Endothelial cell of umbilical vein (primary cell): ENCODE measurements around the gene ANKS1A. TPM values are rescaled to one million over a fixed set of nuclear protein-coding genes. Genes with fewer than 3 reads are reported as not detected.
A peak's percentile ranks its signal among the peaks of the same experiment; 100 is the strongest.

Source experiments
- BruUV-seq: library from RNA; stranded (reverse); fragments of 400-500 nt; replicated peaks from 2 replicates; lab custom pipeline; 2021; lab: Mats Ljungman, UMichigan
- CTCF ChIA-PET: fragments of 300-600, 350-600 bp; sonication (Branson Sonifier 250); formaldehyde crosslinking; loops from one replicate; lab custom pipeline; 2021; ENCODE audit warnings: antibody characterized with exemption, inconsistent platforms; lab: Charles Lee
- POLR2A ChIA-PET: fragments of 300-600, 350-600 bp; sonication (Branson Sonifier 250); formaldehyde crosslinking; loops from one replicate; lab custom pipeline; 2021; ENCODE audit warnings: antibody characterized with exemption, inconsistent platforms; lab: Charles Lee
- DNase-seq: peaks from one replicate; pipeline ENCODE4 v3.0.0-alpha.2; 2011; ENCODE audit warnings: low read depth, low spot score
- FAIRE-seq: peaks from 2 replicates; lab custom pipeline; 2011; peaks lifted over from hg19 to GRCh38; lab: Jason Lieb, UNC
- H2AFZ ChIP-seq: 2 replicates; pipeline ENCODE4 v1.6.0; 2012; ENCODE audit warnings: low read depth, low read length, control low read depth, inconsistent platforms
- H3K27ac ChIP-seq: 2 replicates; pipeline ENCODE4 v1.5.1; 2011; ENCODE audit warnings: low read depth, mild to moderate bottlenecking, control low read depth, low read length, moderate library complexity; ENCODE audit not compliant: insufficient read depth
- H3K27me3 ChIP-seq, 2 experiments: 2 replicates each; pipeline versions ENCODE4 v1.6.0 to v1.6.1; 2011; ENCODE audit warnings: low read length in 2 of 2, mixed read lengths in 1 of 2; ENCODE audit not compliant: control insufficient read depth in 2 of 2, insufficient read depth in 2 of 2
- H3K36me3 ChIP-seq, 2 experiments: 2 replicates in 1 of 2; 3 replicates in 1 of 2; pipeline ENCODE4 v1.5.1; 2011; ENCODE audit warnings: low read length in 2 of 2, mild to moderate bottlenecking in 1 of 2, moderate library complexity in 1 of 2; ENCODE audit not compliant: control insufficient read depth in 2 of 2, insufficient read depth in 2 of 2; ENCODE audit errors: extremely low read depth in 1 of 2
- H3K4me1 ChIP-seq: 3 replicates; pipeline ENCODE4 v1.5.1; 2011; ENCODE audit warnings: mild to moderate bottlenecking, low read length; ENCODE audit not compliant: control insufficient read depth, insufficient read depth; ENCODE audit errors: extremely low read depth
- H3K4me2 ChIP-seq: 2 replicates; pipeline ENCODE4 v1.6.1; 2011; ENCODE audit warnings: low read length, control low read depth, mixed read lengths; ENCODE audit not compliant: insufficient read depth
- H3K4me3 ChIP-seq, 3 experiments: fragments of 200-600 bp in 1 of 3; sonication (generic), shearing (Covaris generic) in 1 of 3; replicated peaks in 1 of 3; 2 replicates each; pipeline ENCODE4 v1.5.1; 2011 to 2016; ENCODE audit warnings: control low read depth in 3 of 3, low read length in 3 of 3, mild to moderate bottlenecking in 2 of 3, inconsistent platforms in 1 of 3, low read depth in 1 of 3, moderate library complexity in 1 of 3; ENCODE audit not compliant: insufficient read depth in 1 of 3
- H3K79me2 ChIP-seq: 2 replicates; pipeline ENCODE4 v1.6.0; 2012; ENCODE audit warnings: low read length, inconsistent platforms; ENCODE audit not compliant: control insufficient read depth, insufficient read depth
- H3K9ac ChIP-seq: replicated peaks from 2 replicates; pipeline ENCODE3; 2011; ENCODE audit warnings: low read length, control low read depth; ENCODE audit not compliant: insufficient read depth; ENCODE audit errors: extremely low read depth
- H3K9me1 ChIP-seq: replicated peaks from 3 replicates; pipeline ENCODE4 v1.6.0; 2011; ENCODE audit warnings: mild to moderate bottlenecking, low read length; ENCODE audit not compliant: control insufficient read depth, insufficient read depth; ENCODE audit errors: extremely low read depth
- H3K9me3 ChIP-seq: replicated peaks from 2 replicates; pipeline ENCODE4 v1.5.1; 2012; ENCODE audit warnings: low read length, inconsistent platforms; ENCODE audit not compliant: control insufficient read depth, insufficient read depth
- H4K20me1 ChIP-seq: replicated peaks from 2 replicates; pipeline ENCODE3; 2011; ENCODE audit warnings: mild to moderate bottlenecking, low read length; ENCODE audit not compliant: control insufficient read depth, insufficient read depth; ENCODE audit errors: extremely low read depth
- CTCF ChIP-seq, 2 donors: IDR thresholded peaks; 1 replicate in 1 of 2; 2 replicates in 1 of 2; pipeline ENCODE4 v1.5.1; 2011; ENCODE audit warnings: low read length in 2 of 2, mild to moderate bottlenecking in 2 of 2, moderate library complexity in 2 of 2, control low read depth in 1 of 2, inconsistent platforms in 1 of 2, low read depth in 1 of 2; ENCODE audit not compliant: insufficient read depth in 1 of 2; ENCODE audit errors: extremely low read depth in 1 of 2
- EZH2 ChIP-seq: IDR thresholded peaks from 2 replicates; pipeline ENCODE4 v1.6.1; 2012; ENCODE audit warnings: borderline replicate concordance, low read depth, mild to moderate bottlenecking, moderate library complexity, low read length, inconsistent platforms; ENCODE audit not compliant: severe bottlenecking
- FOS ChIP-seq: IDR thresholded peaks from 2 replicates; pipeline ENCODE4 v1.6.1; 2011; ENCODE audit warnings: mild to moderate bottlenecking, low read length, moderate library complexity, borderline replicate concordance; ENCODE audit not compliant: insufficient read depth
- JUN ChIP-seq: IDR thresholded peaks from 2 replicates; pipeline ENCODE4 v1.6.1; 2011; ENCODE audit warnings: borderline replicate concordance, low read depth; ENCODE audit not compliant: insufficient read length, insufficient read depth
- POLR2A ChIP-seq: IDR thresholded peaks from 2 replicates; pipeline ENCODE4 v1.6.1; 2012; ENCODE audit warnings: low read depth, mild to moderate bottlenecking, control low read depth, low read length
- dilution Hi-C: fragments of 300-500 bp; cut with MboI; formaldehyde crosslinking; loops from one replicate; pipeline ENCODE4 v1.15.0; 2019; ENCODE audit warnings: low sequenced_read_pairs; ENCODE audit not compliant: extremely low pct_ligation_motif_present
- intact Hi-C: fragments of 100-400 bp; cut with micrococcal nuclease; formaldehyde crosslinking; loops from one replicate; pipeline ENCODE4 v1.10.0; 2022
- polyA plus RNA-seq, 4 experiments: library from polyadenylated mRNA; depleted of rRNA in 3 of 4; stranded (reverse) in 3 of 4; unstranded in 1 of 4; fragments of >200 nt; gene quantifications; 2 replicates each; pipeline versions ENCODE4 v1.2.1 to v1.2.3, GENCODE V29; 2011 to 2012; ENCODE audit warnings: missing spikeins in 1 of 4
- total RNA-seq: library from RNA; stranded (reverse); gene quantifications from 2 replicates; pipeline ENCODE4 v1.2.3, GENCODE V29; 2021

The ANKS1A gene
- total and polyA plus RNA-seq, 2 donors (not counting 3 experiments of a cell fraction or from before 2014, with no cell fraction given): 8.9 to 26.1 TPM

- TF ChIP-seq FOS (no peak), JUN (no peak), EZH2 (no peak), POLR2A (no peak), CTCF (IDR thresholded peaks at IDR 0.05; ENCODE audit: extremely low read depth in 1 of 2, insufficient read depth in 1 of 2, low read depth in 1 of 2, low read length in 2 of 2) (peak; percentile 4 to 16)
- H3K9me3 ChIP-seq: no peaks in the 10 kb centered on the region
- no peaks in the 10 kb centered on the region for H3K79me2 ChIP-seq
- H4K20me1 ChIP-seq: no peaks in the 10 kb centered on the region
- intact Hi-C loops: loop anchor here (1.0 kb wide), 2 partner anchors 9 kb away; no protein-coding TSS in a partner anchor
- H3K4me2 ChIP-seq: peak overlapping the region; percentile 64
- H3K27ac ChIP-seq: peak overlapping the region; percentile 69
- peaks cover 41% of the 10 kb centered on the region for H3K4me1 ChIP-seq
- no peaks in the 10 kb centered on the region for H3K36me3 ChIP-seq
- H3K27me3 ChIP-seq: no peaks in the 10 kb centered on the region
- no peaks in the 10 kb centered on the region for H3K9me1 ChIP-seq
- no peak overlapping the region for H3K4me3 ChIP-seq
- H3K9ac ChIP-seq: peak overlapping the region; percentile 36
- ChIA-PET CTCF (interaction anchor here (0.6 to 2.2 kb wide), 13 partner anchors 9 to 114 kb away, joined by 3 to 11 read pairs (median 6); no protein-coding TSS in a partner anchor), POLR2A (interaction anchor here (1.1 kb wide), 1 partner anchor 9 kb away, joined by 3 read pairs; no protein-coding TSS in a partner anchor)
- FAIRE-seq (no peak), DNase-seq (peak; percentile 29)
- dilution Hi-C loops: no loop called here
- BruUV-seq: no TSS peak
- no peak overlapping the region for H2AFZ ChIP-seq
Observed at GRCh38 chr6:35025232-35026188, 136.5 kb downstream of the ANKS1A start.
